GM10248 (cell line): Measurements from ENCODE around the gene ST6GAL2.

Source experiments
- CTCF ChIA-PET: fragments of 300-600 bp; sonication (Branson Sonifier 250); formaldehyde crosslinking; extraction: SDS; loops from one replicate; lab custom pipeline; 2021; ENCODE audit warnings: antibody characterized with exemption; lab: Yijun Ruan, JAX
- POLR2A ChIA-PET: fragments of 350-650 bp; sonication (Branson Sonifier 250); formaldehyde crosslinking; extraction: SDS; loops from one replicate; lab custom pipeline; 2020; ENCODE audit warnings: antibody characterized with exemption; lab: Yijun Ruan, JAX
- DNase-seq: peaks from one replicate; pipeline ENCODE4 v3.0.0; 2012; ENCODE audit errors: extremely low spot score
- TF ChIP-seq, protein P1 (sequence below): IDR thresholded peaks from 2 replicates; pipeline ENCODE4 v1.5.1; 2012; ENCODE audit warnings: mild to moderate bottlenecking, low read depth; ENCODE audit errors: extremely low read depth, missing control alignments, control extremely low read depth

The ST6GAL2 gene

DNA sequence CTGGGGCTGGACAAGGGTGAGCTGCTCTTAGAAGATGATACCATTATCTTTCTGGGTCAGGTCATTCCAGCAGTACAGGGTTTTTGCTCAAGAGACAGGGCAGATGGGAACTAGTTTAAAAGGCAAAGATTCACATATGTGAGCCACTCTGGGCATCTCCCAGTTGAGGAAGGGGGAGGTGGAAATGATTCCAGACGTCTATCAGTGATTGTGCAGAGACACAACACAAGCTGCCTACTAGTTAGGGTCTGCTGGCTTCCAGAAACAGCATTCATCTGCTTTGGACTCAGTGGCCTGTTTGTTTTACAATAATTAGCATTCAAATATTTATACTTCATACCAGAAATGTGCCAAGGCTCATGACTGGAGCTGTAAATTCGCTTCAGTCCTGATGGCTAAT lies 32.3 kb downstream of the ST6GAL2 start:
- ChIA-PET POLR2A (no interaction called here), CTCF (interaction anchor here (1.6 kb wide), 1 partner anchor 64 kb away, joined by 3 read pairs; no protein-coding TSS in a partner anchor)
- TF ChIP-seq, protein P1, sequence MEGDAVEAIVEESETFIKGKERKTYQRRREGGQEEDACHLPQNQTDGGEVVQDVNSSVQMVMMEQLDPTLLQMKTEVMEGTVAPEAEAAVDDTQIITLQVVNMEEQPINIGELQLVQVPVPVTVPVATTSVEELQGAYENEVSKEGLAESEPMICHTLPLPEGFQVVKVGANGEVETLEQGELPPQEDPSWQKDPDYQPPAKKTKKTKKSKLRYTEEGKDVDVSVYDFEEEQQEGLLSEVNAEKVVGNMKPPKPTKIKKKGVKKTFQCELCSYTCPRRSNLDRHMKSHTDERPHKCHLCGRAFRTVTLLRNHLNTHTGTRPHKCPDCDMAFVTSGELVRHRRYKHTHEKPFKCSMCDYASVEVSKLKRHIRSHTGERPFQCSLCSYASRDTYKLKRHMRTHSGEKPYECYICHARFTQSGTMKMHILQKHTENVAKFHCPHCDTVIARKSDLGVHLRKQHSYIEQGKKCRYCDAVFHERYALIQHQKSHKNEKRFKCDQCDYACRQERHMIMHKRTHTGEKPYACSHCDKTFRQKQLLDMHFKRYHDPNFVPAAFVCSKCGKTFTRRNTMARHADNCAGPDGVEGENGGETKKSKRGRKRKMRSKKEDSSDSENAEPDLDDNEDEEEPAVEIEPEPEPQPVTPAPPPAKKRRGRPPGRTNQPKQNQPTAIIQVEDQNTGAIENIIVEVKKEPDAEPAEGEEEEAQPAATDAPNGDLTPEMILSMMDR, result no peak
- DNase-seq, result no peak

DNA sequence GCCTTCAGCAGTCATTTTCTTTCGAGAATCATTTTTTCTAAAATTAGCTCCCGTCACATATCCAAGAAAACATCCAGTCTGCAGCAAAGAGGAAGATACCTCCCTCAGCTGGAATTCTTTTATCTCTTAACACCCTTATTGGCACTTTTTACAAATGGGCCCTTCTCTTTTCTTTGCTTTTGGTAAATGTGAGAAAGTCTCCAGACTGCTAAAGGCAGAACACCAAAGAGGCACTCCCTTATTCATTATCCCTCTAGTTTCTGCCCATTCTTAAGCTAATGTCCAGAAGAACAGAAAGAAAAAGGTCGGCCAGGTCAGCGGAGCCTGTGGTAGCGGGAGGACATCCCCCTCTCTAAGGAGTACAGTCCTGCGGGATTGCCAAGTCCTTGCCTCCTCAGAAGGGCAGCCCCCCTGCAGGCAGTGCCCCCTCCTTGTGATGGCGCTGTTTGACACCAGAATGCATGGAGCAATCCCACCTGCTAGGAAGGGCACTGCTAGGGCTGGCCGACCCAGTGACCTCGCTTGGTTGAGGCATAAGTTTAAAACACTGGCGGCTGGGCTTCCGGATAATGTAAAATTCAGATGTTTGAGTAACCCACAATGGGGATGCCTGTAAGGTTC lies 34.0 kb downstream of the ST6GAL2 start:
- no peak for DNase-seq
- ChIA-PET POLR2A (no interaction called here), CTCF (no interaction called here)
- TF ChIP-seq, protein P1, result no peak

DNA sequence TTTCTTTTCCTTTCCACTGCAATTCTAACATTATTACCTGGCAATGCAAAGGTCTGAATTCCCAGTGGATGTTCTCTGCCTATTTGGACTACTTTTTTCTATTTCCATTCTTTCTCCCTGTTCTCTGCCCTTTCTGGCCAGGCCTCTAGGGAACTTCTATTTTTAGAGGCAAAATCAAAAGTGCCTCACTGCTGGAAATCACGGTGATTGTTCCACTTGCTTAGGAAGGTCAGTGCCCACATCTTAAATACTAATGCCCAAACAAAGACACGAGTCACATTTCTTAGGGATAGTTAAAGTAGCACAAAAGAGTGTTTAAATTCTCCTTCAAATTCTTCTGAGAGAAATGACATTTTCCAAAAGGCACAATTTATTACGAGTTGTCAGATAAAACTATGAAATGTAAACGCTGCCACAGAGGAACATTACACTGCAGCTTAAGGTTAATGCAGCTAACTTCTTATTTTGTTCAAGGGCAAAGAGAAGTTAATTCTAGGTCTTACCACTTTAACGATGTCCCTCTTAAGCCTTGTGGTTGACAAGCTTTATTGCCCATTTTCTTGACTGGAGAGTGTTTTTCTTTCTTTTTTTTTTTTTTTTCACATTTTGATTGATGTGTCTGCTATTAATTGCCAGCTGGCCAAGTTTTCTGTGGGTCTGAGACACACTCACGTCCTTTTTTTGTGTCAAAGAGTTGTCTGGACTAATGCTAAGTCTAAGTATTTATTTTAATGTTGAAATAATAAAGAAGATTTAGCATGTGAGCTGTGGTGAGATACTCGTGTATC lies 34.7 kb downstream of the ST6GAL2 start:
- CTCF ChIA-PET, result no interaction called here

DNA sequence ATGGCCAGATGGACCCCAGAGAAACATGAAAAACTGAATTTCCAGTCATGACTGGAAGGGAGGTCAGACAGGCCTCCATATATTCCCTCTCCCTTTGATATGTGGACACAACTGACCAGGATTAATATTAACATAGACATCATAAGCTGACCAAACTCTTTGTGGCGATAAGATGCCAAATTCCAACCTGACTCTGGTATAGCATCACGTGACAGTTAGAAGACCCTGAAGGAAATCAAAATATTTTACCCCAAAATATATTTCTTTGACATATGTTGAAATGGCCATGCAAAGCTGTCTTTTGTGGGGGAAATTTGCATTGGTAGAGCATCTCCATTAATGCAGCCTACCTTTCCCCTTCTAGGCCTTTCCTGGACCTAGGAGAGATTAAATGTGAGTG lies 36.7 kb downstream of the ST6GAL2 start:
- CTCF ChIA-PET, result interaction anchor here (1.4 kb wide), 2 partner anchors 15 to 21 kb away, joined by 3 to 4 read pairs; no protein-coding TSS in a partner anchor
- TF ChIP-seq, protein P1, result no peak
- DNase-seq, result no peak
- POLR2A ChIA-PET, result no interaction called here

More for the DNA sequence above, 34.7 kb downstream of the ST6GAL2 start:
- POLR2A ChIA-PET, result no interaction called here
- DNase-seq, result no peak
- TF ChIP-seq, protein P1, result no peak

DNA sequence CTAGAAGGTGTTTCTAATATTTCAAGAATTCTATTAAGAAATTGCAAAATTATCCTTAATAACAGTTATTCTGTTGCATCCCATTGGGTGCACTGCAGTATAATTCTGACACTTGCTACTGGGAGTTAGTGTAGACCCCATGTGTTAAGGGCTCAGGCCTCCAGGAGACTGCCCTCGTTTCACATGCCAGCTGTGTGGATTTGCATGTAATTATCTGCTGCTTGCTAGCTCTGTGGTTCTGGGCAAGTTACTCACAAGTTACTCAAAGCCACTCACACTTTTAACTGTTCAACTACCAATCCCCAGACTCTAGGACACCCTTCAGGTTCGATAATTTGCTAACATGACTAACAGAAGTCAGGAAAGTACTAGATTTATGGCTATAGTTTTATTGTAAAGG lies 38.6 kb downstream of the ST6GAL2 start:
- TF ChIP-seq, protein P1, result no peak
- DNase-seq, result no peak
- ChIA-PET POLR2A (no interaction called here), CTCF (no interaction called here)

DNA sequence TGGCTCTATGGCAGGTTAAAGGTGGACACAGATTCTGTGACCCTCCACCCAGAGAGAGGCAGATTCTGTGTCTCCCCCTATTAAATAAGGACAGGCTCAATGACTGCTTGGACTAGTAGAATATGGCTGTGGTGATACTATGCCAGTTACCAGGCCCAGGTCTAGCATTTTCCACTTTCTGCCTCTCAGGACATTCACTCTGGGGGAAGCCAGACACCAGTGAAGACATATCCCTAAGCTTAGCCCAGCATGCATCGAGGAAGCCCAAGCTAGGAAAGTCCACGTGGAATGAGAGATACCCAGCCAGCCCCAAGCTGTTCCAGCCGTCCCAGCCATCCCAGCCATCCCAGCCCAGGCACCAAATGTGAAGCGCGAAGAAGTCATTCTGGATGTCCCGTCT lies 40.3 kb downstream of the ST6GAL2 start:
- TF ChIP-seq, protein P1, result no peak
- DNase-seq, result no peak
- ChIA-PET POLR2A (no interaction called here), CTCF (interaction anchor here (0.9 kb wide), 1 partner anchor 10 kb away, joined by 3 read pairs; no protein-coding TSS in a partner anchor)
